HepG2 (cell line): Measurements from ENCODE around the gene ADIPOR2. TPM values are rescaled to one million over a fixed set of nuclear protein-coding genes. Genes with fewer than 3 reads are reported as not detected.
A peak's percentile ranks its signal among the peaks of the same experiment; 100 is the strongest.

ENCODE experiments used
- AFF4 ChIP-seq: sonication (generic); formaldehyde crosslinking; IDR thresholded peaks from 2 replicates; pipeline ENCODE4 v1.4.0; 2020; ENCODE audit warnings: missing genetic modification reagents
- HOXD1 ChIP-seq: sonication (generic); formaldehyde crosslinking; IDR thresholded peaks from 2 replicates; pipeline ENCODE4 v1.5.0; 2020; ENCODE audit warnings: missing genetic modification reagents
- KDM2A ChIP-seq: sonication (generic); formaldehyde crosslinking; IDR thresholded peaks from 2 replicates; pipeline ENCODE4 v1.4.0; 2020; ENCODE audit warnings: low read depth, missing genetic modification reagents, borderline replicate concordance
- SAFB2 ChIP-seq: sonication (generic); formaldehyde crosslinking; IDR thresholded peaks from 2 replicates; pipeline ENCODE4 v1.5.1; 2020; ENCODE audit warnings: missing genetic modification reagents, low read depth, mild to moderate bottlenecking, borderline replicate concordance
- SYNCRIP ChIP-seq: fragments of 200-400 bp; formaldehyde crosslinking; IDR thresholded peaks from 2 replicates; pipeline ENCODE4 v1.6.1; 2018; ENCODE audit warnings: mild to moderate bottlenecking, low read depth, low read length; ENCODE audit not compliant: insufficient read depth
- ZBTB40 ChIP-seq, 2 experiments: fragments of 450-650 bp in 1 of 2; sonication (generic) in 1 of 2; formaldehyde crosslinking in 1 of 2; IDR thresholded peaks; 2 replicates each; pipeline versions ENCODE4 v1.6.1 to v1.8.0; 2016 to 2022; ENCODE audit warnings: antibody characterized with exemption in 1 of 2, mild to moderate bottlenecking in 1 of 2, missing genetic modification reagents in 1 of 2
- ZNF10 ChIP-seq: sonication (generic); formaldehyde crosslinking; IDR thresholded peaks from 2 replicates; pipeline ENCODE4 v1.4.0; 2020; ENCODE audit warnings: mild to moderate bottlenecking, low read depth, missing genetic modification reagents, borderline replicate concordance
- ZNF180 ChIP-seq: sonication (generic); formaldehyde crosslinking; IDR thresholded peaks from 2 replicates; pipeline ENCODE4 v1.4.0; 2020; ENCODE audit warnings: low read depth, missing genetic modification reagents, borderline replicate concordance
- ZNF337 ChIP-seq: sonication (generic); formaldehyde crosslinking; IDR thresholded peaks from 2 replicates; pipeline ENCODE4 v1.5.1; 2020; ENCODE audit warnings: missing genetic modification reagents, low read depth, mild to moderate bottlenecking, borderline replicate concordance
- ZNF512B ChIP-seq: sonication (generic); formaldehyde crosslinking; IDR thresholded peaks from 2 replicates; pipeline ENCODE4 v1.5.1; 2020; ENCODE audit warnings: missing genetic modification reagents, mild to moderate bottlenecking, borderline replicate concordance
- polyA plus RNA-seq, 8 experiments: library from polyadenylated mRNA; depleted of rRNA in 3 of 8; stranded (reverse) in 7 of 8; unstranded in 1 of 8; fragments of >200 nt; fragmentation: Illumina TruSeq in 4 of 8; extraction: Trizol in 4 of 8; gene quantifications; 2 replicates each; pipeline versions ENCODE4 v1.2.1 to v1.2.3, GENCODE V29; 2011 to 2016; ENCODE audit warnings: low read depth in 4 of 8, missing spikeins in 1 of 8, mixed read lengths in 1 of 8; ENCODE audit not compliant: insufficient read depth in 1 of 8
- total RNA-seq, 5 experiments: library from RNA; depleted of rRNA; stranded (reverse); fragments of >200 nt; fragmentation: Illumina TruSeq; extraction: Trizol; gene quantifications; 2 replicates each; pipeline ENCODE4 v1.2.3, GENCODE V29; 2016; ENCODE audit warnings: low read depth in 1 of 5

The ADIPOR2 gene
- total and polyA plus RNA-seq, 2 of the 13 experiments (the other 11 are each of a cell fraction or from before 2014, with no cell fraction given) = 35.2 to 52.2 TPM

GRCh38 chr12:1661553-1662335, 29.1 kb upstream of the ADIPOR2 start (continued):
- TF ChIP-seq ZBTB40 (IDR thresholded peaks at IDR 0.05) = no peak
- TF ChIP-seq ZBTB40 (CRISPR knock-in tag; IDR thresholded peaks at IDR 0.05) = no peak
- TF ChIP-seq HOXD1 = no peak
- no peak for TF ChIP-seq ZNF180 (CRISPR knock-in tag)
- TF ChIP-seq ZNF10 = no peak
- TF ChIP-seq ZNF337 (CRISPR knock-in tag) = no peak
- no peak for TF ChIP-seq ZNF512B (CRISPR knock-in tag)
- TF ChIP-seq KDM2A (CRISPR knock-in tag) = peak; percentile 67; the same call in 1 of the 2 replicates
- no peak for TF ChIP-seq SYNCRIP
- TF ChIP-seq SAFB2 (CRISPR knock-in tag) = 0 out of 2 replicates have a peak, but pooled peaks have one; percentile 45
- TF ChIP-seq AFF4 (CRISPR knock-in tag) = no peak
